Esophagus (tissue), 2 donors: ENCODE data around the gene WDR45B. TPM values are rescaled to one million over a fixed set of nuclear protein-coding genes. Genes with fewer than 3 reads are reported as not detected.
"Not testable (repeated sequence)": the region's sequence is repeated elsewhere in the genome, so short reads cannot be mapped to it uniquely, and the experiment has no call there.

Experiments used
- H3K27ac ChIP-seq, 2 donors: one replicate each; pipeline ENCODE4 v1.5.1; 2013; ENCODE audit warnings: low read depth in 2 of 2, mild to moderate bottlenecking in 2 of 2, inconsistent platforms in 1 of 2, low read length in 1 of 2, moderate library complexity in 1 of 2
- H3K27me3 ChIP-seq, 2 donors: one replicate each; pipeline ENCODE4 v1.6.1; 2013; ENCODE audit warnings: low read length in 2 of 2, control low read depth in 1 of 2, mild to moderate bottlenecking in 1 of 2; ENCODE audit not compliant: insufficient read depth in 2 of 2, control insufficient read depth in 1 of 2
- H3K36me3 ChIP-seq, 2 donors: one replicate each; pipeline ENCODE4 v1.6.1; 2013; ENCODE audit warnings: low read length in 1 of 2; ENCODE audit not compliant: control insufficient read depth in 2 of 2, insufficient read depth in 2 of 2
- H3K4me1 ChIP-seq, 2 donors: one replicate each; pipeline ENCODE4 v1.6.1; 2013; ENCODE audit warnings: low read length in 1 of 2; ENCODE audit not compliant: control insufficient read depth in 2 of 2, insufficient read depth in 2 of 2
- H3K4me3 ChIP-seq, 2 donors: one replicate each; pipeline ENCODE4 v1.5.1; 2013; ENCODE audit warnings: low read length in 2 of 2, mild to moderate bottlenecking in 2 of 2, low read depth in 1 of 2, moderate library complexity in 1 of 2
- H3K9me3 ChIP-seq, 2 donors: one replicate each; pipeline ENCODE4 v1.6.1; 2013; ENCODE audit warnings: mild to moderate bottlenecking in 2 of 2, low read depth in 1 of 2, low read length in 1 of 2, moderate library complexity in 1 of 2; ENCODE audit not compliant: control insufficient read depth in 2 of 2, insufficient read depth in 1 of 2
- WGBS, 2 donors: extraction: QIAGEN DNeasy Blood & Tissue Kit; methylation state at CpG; one replicate each; pipeline ENCODE4 v1.1.7; 2013; 5-methylcytosine and 5-hydroxymethylcytosine counted together
- polyA plus RNA-seq, 2 donors: library from polyadenylated mRNA; stranded (reverse); fragments of 200-250 nt; gene quantifications; one replicate each; pipeline ENCODE4 v1.2.3, GENCODE V29; 2013
- donor health status: healthy with polysubstance abuse.
- donor health status: Bipolar disorder and iron deficiency.

Gene WDR45B
- polyA plus RNA-seq, 2 donors: 72.2 to 75.3 TPM

DNA sequence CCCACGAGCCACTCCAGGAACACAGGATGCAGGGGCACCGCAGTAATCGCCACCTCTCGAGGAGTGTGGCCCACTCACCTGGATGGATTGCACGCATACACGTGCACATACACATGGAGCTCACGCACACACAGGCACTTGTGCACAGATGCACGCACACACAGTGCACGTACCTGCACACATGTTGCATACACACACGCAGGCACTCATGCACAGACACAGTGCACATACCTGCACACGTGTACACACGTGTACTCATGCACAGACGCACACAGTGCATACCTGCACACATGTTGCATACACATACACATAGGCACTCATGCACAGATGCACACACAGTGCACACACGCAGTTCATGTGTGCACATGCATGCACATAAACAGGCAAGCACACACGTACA lies 11.6 kb upstream of the WDR45B start:
- 93 to 95% methylated on average over 15 of the region's 15 CpGs for WGBS, 2 donors

DNA sequence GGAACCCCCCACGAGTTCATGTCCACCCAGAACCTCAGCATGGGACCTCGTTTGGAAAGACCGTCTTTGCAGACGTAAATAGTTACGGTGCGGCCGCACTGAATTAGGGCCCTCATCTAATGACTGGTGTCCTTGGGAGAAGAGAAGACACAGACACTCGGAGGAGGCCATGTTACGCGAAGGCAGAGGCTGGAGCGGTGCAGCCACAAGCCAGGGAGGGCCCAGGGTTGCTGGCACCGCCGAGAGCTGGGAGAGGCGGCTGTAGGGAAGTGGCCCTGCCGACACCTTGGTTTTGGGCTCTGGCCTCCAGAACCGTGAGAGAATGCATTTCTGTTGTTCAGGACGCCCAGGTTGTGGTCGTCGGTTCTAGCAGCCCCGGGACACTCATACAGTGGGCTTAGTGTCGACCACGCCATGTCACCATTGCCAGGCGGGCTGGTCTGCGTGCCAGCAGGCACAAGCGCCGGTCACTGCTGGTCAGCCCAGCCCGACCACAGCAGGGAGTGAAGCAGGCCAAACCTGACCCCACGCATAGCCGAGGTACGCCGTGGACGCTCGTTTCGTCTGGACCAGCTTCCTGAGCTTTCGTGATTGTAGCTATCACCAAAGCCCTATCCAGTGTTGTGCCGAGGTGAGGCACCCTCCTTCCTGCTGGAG lies 10.7 kb upstream of the WDR45B start:
- 93 to 95% methylated on average over 34 to 36 of the region's 36 CpGs for WGBS, 2 donors
- no peak overlapping the region for H3K27ac ChIP-seq
- H3K4me1 ChIP-seq: no peaks in the 10 kb centered on the region
- peaks cover 0 to 24% of the 10 kb centered on the region in 2 donors for H3K36me3 ChIP-seq
- no peak overlapping the region for H3K4me3 ChIP-seq
- H3K9me3 ChIP-seq: peaks cover 0 to 3% of the 10 kb centered on the region in 2 donors
- no peaks in the 10 kb centered on the region for H3K27me3 ChIP-seq

More for the DNA sequence above, 11.6 kb upstream of the WDR45B start:
- Histone ChIP-seq H3K27me3 (no peaks in the 10 kb centered on the region), H3K9me3 (peaks cover 0 to 3% of the 10 kb centered on the region in 2 donors), H3K27ac (no peak overlapping the region), H3K4me3 (no peak overlapping the region), H3K36me3 (peaks cover 0 to 25% of the 10 kb centered on the region in 2 donors), H3K4me1 (no peaks in the 10 kb centered on the region)

GRCh38 chr17:82658331-82658730 lies 10.1 kb upstream of the WDR45B start:
- H3K36me3 ChIP-seq: peaks cover 0 to 22% of the 10 kb centered on the region in 2 donors
- H3K27ac ChIP-seq: no peak overlapping the region
- peaks cover 0 to 3% of the 10 kb centered on the region in 2 donors for H3K9me3 ChIP-seq
- WGBS, 2 donors: 93 to 95% methylated on average over 23 of the region's 23 CpGs
- no peaks in the 10 kb centered on the region for H3K4me1 ChIP-seq
- H3K27me3 ChIP-seq: no peaks in the 10 kb centered on the region
- no peak overlapping the region for H3K4me3 ChIP-seq

GRCh38 chr17:82657926-82658325 lies 9.7 kb upstream of the WDR45B start:
- WGBS, 2 donors: 93 to 94% methylated on average over 19 of the region's 19 CpGs
- H3K27ac ChIP-seq: no peak overlapping the region
- H3K27me3 ChIP-seq: no peaks in the 10 kb centered on the region
- H3K9me3 ChIP-seq: peaks cover 0 to 3% of the 10 kb centered on the region in 2 donors
- peaks cover 0 to 22% of the 10 kb centered on the region in 2 donors for H3K36me3 ChIP-seq
- H3K4me3 ChIP-seq: no peak overlapping the region
- H3K4me1 ChIP-seq: no peaks in the 10 kb centered on the region

- WGBS, 2 donors: 88 to 89% methylated on average over 16 of the region's 16 CpGs
- H3K4me1 ChIP-seq: no peaks in the 10 kb centered on the region
- H3K4me3 ChIP-seq: no peak overlapping the region
- H3K36me3 ChIP-seq: peaks cover 0 to 22% of the 10 kb centered on the region in 2 donors
- no peak overlapping the region for H3K27ac ChIP-seq
- H3K9me3 ChIP-seq: peaks cover 0 to 3% of the 10 kb centered on the region in 2 donors
- no peaks in the 10 kb centered on the region for H3K27me3 ChIP-seq
Observed at GRCh38 chr17:82656266-82656665, 8.0 kb upstream of the WDR45B start.

DNA sequence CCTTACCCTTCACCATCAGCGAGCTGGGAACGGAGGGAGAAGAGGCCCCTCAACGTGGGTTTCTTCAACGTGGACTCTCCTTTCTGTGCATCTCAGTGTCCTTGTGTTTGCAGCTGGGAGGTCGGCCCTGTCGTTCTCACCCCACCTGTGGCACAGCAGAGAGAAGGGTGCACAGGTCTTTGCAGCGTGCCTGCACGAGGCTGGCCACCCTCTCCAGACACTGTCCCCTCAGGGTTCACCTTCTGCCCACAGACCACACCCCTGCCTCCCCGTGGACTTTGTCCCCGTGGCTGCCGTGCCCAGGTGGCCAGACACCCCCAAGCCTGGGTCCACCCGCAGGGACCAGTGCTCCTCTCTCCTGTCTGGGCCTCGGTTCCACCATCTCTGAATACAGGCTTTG lies 7.3 kb upstream of the WDR45B start:
- H3K36me3 ChIP-seq: peaks cover 0 to 21% of the 10 kb centered on the region in 2 donors
- H3K27ac ChIP-seq: no peak overlapping the region
- no peaks in the 10 kb centered on the region for H3K4me1 ChIP-seq
- 79 to 80% methylated on average over 13 of the region's 13 CpGs for whole genome bisulfite sequencing, 2 donors
- no peak overlapping the region for H3K4me3 ChIP-seq
- H3K27me3 ChIP-seq: no peaks in the 10 kb centered on the region
- H3K9me3 ChIP-seq: peaks cover 0 to 3% of the 10 kb centered on the region in 2 donors

- 56 to 62% methylated on average over 15 of the region's 15 CpGs for WGBS, 2 donors
- Histone ChIP-seq H3K4me1 (no peaks in the 10 kb centered on the region), H3K27me3 (no peaks in the 10 kb centered on the region), H3K4me3 (no peak overlapping the region), H3K36me3 (peaks cover 0 to 17% of the 10 kb centered on the region in 2 donors), H3K9me3 (peaks cover 0 to 2% of the 10 kb centered on the region in 2 donors), H3K27ac (peak overlapping the region; percentile 20 to 29)
Observed at GRCh38 chr17:82655038-82655479, 6.8 kb upstream of the WDR45B start.

DNA sequence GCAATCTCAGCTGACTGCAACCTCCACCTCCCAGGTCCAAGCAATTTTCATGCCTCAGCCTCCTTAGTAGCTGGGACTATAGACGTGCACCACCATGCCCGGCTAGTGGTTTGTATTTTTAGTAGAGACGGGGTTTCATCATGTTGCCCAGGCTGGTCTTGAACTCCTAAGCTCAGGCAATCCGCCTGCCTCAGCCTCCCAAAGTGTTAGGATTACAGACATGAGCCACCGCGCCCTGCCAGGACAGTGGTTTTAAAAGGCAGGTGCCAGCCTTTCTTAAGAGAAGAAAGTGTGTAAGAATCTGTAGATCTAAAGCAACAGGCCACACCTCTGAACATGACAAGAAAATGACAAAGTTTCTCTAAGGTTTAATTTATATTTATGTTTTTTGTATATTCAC lies 6.4 kb upstream of the WDR45B start:
- 79 to 85% methylated on average over 6 of the region's 6 CpGs for WGBS, 2 donors
- not testable (repeated sequence) for H3K4me3 ChIP-seq, H3K4me1 ChIP-seq, H3K9me3 ChIP-seq, H3K27me3 ChIP-seq
- Histone ChIP-seq H3K27ac (peak overlapping the region in 1 of 2 donors; percentile 2), H3K36me3 (peaks cover 0 to 13% of the 10 kb centered on the region in 2 donors)

DNA sequence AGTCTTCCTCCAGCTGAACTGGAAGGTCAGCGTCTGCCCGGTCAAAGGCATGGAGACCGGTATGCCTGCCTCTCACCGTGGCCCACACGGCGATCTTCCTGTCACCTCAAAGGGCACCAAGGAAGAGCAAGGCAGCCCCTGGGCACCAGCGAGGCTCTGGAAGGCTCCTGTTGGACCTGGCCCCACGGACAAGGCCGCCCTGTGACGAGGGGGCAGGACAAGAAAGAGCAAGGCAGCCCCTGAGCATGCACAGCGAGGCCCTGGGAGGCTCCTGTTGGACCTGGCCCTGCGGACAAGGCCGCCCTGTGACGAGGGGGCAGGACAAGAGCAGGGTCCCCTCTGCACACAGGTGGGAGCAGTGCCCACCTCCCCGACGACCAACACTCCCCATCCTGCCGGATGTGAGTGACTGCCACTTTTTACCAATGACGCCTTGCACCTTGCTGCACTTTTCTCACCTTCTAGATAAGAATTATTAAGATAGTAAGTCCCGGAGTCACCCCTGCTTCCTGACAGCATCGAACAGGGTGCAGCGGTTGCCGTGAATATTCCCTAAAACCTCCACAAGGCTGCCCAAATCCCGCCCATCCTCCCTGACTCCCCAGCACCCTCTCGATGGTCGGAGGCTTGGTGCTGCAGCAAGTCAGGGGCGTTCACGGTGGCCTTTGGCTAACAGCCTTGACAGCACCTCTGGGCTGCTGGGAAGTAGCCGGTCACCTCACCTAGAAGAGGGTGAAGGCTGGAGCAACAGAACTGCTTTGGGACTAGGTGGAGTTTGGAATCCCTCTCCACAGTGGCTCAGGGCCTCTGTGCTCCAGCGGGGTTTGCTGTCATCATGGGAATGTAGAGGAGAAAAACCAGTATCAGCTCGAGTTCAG lies 5.6 kb upstream of the WDR45B start:
- Histone ChIP-seq H3K9me3 (no peaks in the 10 kb centered on the region), H3K27me3 (no peaks in the 10 kb centered on the region), H3K27ac (peak overlapping the region in 1 of 2 donors; percentile 2), H3K4me1 (no peaks in the 10 kb centered on the region), H3K4me3 (no peak overlapping the region), H3K36me3 (peaks cover 0 to 7% of the 10 kb centered on the region in 2 donors)
- 81 to 84% methylated on average over 30 of the region's 30 CpGs for WGBS, 2 donors
